Activated CD8-positive, alpha-beta memory T cell treated with anti-CD3 and anti-CD28 coated beads, Interleukin-2, amount 10 ng/mL, durations not matched to agents 7 days and 5 days (primary cell): Measurements from ENCODE around the gene SLC9A8. TPM values are rescaled to one million over a fixed set of nuclear protein-coding genes. Genes with fewer than 3 reads are reported as not detected.
"Not testable (repeated sequence)": the region's sequence is repeated elsewhere in the genome, so short reads cannot be mapped to it uniquely, and the experiment has no call there.

Experiments used
- ATAC-seq: fragments of 150-1000 bp; cut with Tn5 transposase; one replicate; pipeline ENCODE4 v1.10.0; 2021; ENCODE audit warnings: moderate library complexity
- CTCF ChIA-PET: fragments of 350-600 bp; sonication (Branson Sonifier 250); formaldehyde crosslinking; loops from one replicate; lab custom pipeline; 2021; ENCODE audit warnings: antibody characterized with exemption; lab: Charles Lee
- DNase-seq: peaks from one replicate; pipeline ENCODE4 v3.0.0-alpha.2; 2020
- H3K27ac Mint-ChIP-seq: one replicate; pipeline ENCODE4 v1.8.0; 2021; ENCODE audit warnings: mild to moderate bottlenecking, mixed read lengths
- H3K27me3 Mint-ChIP-seq: one replicate; pipeline ENCODE4 v1.8.0; 2021; ENCODE audit warnings: mixed read lengths
- H3K36me3 Mint-ChIP-seq: one replicate; pipeline ENCODE4 v1.8.0; 2021; ENCODE audit warnings: mild to moderate bottlenecking, mixed read lengths
- H3K4me1 Mint-ChIP-seq: one replicate; pipeline ENCODE4 v1.8.0; 2021; ENCODE audit warnings: mixed read lengths
- H3K4me3 Mint-ChIP-seq: one replicate; pipeline ENCODE4 v1.8.0; 2021; ENCODE audit warnings: mild to moderate bottlenecking, moderate library complexity, mixed read lengths
- H3K9me3 Mint-ChIP-seq: one replicate; pipeline ENCODE4 v1.8.0; 2022; ENCODE audit warnings: low read depth, mixed read lengths
- total RNA-seq, 2 experiments: library from RNA; stranded (reverse); gene quantifications; one replicate each; pipeline ENCODE4 v1.2.3, GENCODE V29; 2021

SLC9A8 gene
- total RNA-seq, 2 experiments from 2014 or later = 16.3 to 24.9 TPM

- DNase-seq = no peak
- ATAC-seq = no peak
- Mint-ChIP-seq H3K4me1 (peaks cover 8% of the 10 kb centered on the region), H3K27me3 (no peaks in the 10 kb centered on the region), H3K4me3 (no peak overlapping the region), H3K27ac (peak overlapping the region; percentile 26), H3K9me3 (no peaks in the 10 kb centered on the region), H3K36me3 (peaks cover 24% of the 10 kb centered on the region)
- CTCF ChIA-PET = no interaction called here
Observed at GRCh38 chr20:49851231-49851705, 38.6 kb downstream of the SLC9A8 start.

GRCh38 chr20:49851991-49852390 lies 39.4 kb downstream of the SLC9A8 start:
- Mint-ChIP-seq H3K9me3 (no peaks in the 10 kb centered on the region), H3K4me1 (peaks cover 8% of the 10 kb centered on the region), H3K27ac (no peak overlapping the region), H3K27me3 (no peaks in the 10 kb centered on the region), H3K4me3 (no peak overlapping the region), H3K36me3 (peaks cover 28% of the 10 kb centered on the region)
- CTCF ChIA-PET = no interaction called here
- ATAC-seq (no peak), DNase-seq (no peak)

DNA sequence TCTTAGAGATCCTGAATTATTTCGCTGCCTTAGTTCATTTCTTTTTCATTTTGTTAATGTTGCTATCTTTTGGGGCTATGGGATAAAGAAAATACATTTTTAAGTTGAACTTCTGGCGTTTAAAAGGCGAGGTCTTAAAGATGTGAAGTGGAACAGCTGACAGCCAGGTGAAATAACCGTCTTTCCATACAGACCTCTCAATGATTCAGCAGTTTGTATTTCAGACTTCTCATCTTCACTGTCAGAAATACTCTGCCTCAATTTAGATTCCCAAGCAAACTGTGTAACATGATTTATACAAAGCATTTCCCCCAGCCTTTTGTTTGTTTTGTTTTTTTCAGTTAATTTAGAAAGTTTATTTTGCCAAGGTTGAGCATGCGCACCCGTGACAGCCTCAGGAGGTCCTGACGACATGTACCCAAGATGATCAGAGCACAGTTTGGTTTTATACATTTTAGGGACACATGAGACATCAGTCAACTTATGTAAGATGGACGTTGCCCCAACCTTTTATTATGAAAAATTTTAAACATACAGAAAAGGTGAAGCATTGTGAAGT lies 40.0 kb downstream of the SLC9A8 start:
- Mint-ChIP-seq H3K27me3 (no peaks in the 10 kb centered on the region), H3K36me3 (peaks cover 28% of the 10 kb centered on the region), H3K4me3 (no peak overlapping the region), H3K27ac (no peak overlapping the region), H3K4me1 (peaks cover 8% of the 10 kb centered on the region), H3K9me3 (no peaks in the 10 kb centered on the region)
- ATAC-seq (no peak), DNase-seq (no peak)
- CTCF ChIA-PET = no interaction called here

GRCh38 chr20:49853640-49854039 lies 41.0 kb downstream of the SLC9A8 start:
- DNase-seq (no peak), ATAC-seq (no peak)
- H3K4me1 Mint-ChIP-seq = peaks cover 8% of the 10 kb centered on the region
- no peak overlapping the region for H3K27ac Mint-ChIP-seq
- H3K9me3 Mint-ChIP-seq = no peaks in the 10 kb centered on the region
- peaks cover 25% of the 10 kb centered on the region for H3K36me3 Mint-ChIP-seq
- CTCF ChIA-PET = no interaction called here
- H3K27me3 Mint-ChIP-seq = no peaks in the 10 kb centered on the region
- H3K4me3 Mint-ChIP-seq = no peak overlapping the region

DNA sequence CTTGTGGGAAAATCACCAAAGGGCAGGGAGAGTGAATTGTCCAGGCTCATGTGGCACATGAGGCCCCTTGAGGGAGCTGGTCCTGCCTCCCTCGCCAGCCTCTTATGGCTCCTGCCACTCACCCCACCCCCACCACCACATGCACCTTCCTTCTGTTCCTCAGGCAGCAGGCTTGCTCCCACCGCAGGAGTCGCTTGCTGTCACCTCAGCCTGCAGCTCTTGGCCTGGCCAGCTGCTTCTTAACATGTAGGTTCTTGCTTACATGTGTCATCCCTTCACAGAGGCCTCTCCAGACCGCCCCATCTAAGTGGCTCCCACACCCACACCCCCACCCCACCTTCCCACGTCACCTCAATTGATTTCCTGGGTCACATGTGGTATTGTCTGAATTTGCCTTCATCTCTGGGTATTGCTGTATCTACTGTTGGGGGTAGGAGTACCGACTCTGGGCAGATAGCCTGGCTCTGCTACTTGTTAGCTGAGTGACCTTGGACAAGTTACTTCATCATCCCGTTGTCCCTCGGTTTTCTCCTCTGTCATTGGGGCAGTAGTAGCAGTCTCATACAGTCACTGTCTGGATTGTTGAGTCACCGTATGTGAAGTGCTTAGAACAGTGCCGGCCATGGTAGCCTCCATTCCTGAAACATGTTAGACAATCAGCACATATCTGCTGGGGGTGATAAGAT lies 41.7 kb downstream of the SLC9A8 start:
- Mint-ChIP-seq H3K27ac (no peak overlapping the region), H3K9me3 (no peaks in the 10 kb centered on the region), H3K4me1 (peaks cover 8% of the 10 kb centered on the region), H3K4me3 (no peak overlapping the region), H3K27me3 (no peaks in the 10 kb centered on the region), H3K36me3 (peaks cover 20% of the 10 kb centered on the region)
- ATAC-seq = no peak
- no peak for DNase-seq
- CTCF ChIA-PET = no interaction called here

- CTCF ChIA-PET = interaction anchor here (1.3 kb wide), 1 partner anchor 122 kb away, joined by 3 read pairs; no protein-coding TSS in a partner anchor
- H3K9me3 Mint-ChIP-seq = no peaks in the 10 kb centered on the region
- peaks cover 10% of the 10 kb centered on the region for H3K4me1 Mint-ChIP-seq
- no peak for DNase-seq
- H3K27ac Mint-ChIP-seq = no peak overlapping the region
- peaks cover 21% of the 10 kb centered on the region for H3K36me3 Mint-ChIP-seq
- no peak overlapping the region for H3K4me3 Mint-ChIP-seq
- no peak for ATAC-seq
- no peaks in the 10 kb centered on the region for H3K27me3 Mint-ChIP-seq
Observed at GRCh38 chr20:49856904-49857303, 44.3 kb downstream of the SLC9A8 start.

GRCh38 chr20:49858076-49858585 lies 45.5 kb downstream of the SLC9A8 start:
- CTCF ChIA-PET = interaction anchor here (0.9 to 1.3 kb wide), 2 partner anchors 12 to 121 kb away, joined by 3 to 4 read pairs; no protein-coding TSS in a partner anchor

DNA sequence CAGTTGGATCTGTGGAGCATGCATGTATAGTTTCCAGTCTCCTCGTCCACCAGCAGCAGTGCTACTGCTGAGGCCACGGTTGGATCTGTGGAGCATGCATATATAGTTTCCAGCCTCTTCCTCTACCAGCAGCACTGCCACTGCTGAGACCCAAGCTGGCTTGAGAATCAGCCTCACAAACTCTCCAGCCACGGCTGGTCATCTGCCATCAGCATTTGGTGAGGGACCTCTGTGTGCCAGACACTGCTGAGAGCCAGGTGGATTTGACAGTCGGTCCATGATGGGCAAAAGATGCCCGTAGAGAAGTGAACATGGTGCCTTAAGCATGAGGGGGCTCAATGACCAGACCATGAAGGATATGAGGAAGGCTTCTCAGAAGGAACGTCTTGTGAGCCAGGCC lies 46.4 kb downstream of the SLC9A8 start:
- H3K36me3 Mint-ChIP-seq = peaks cover 25% of the 10 kb centered on the region

More at GRCh38 chr20:49858076-49858585, 45.5 kb downstream of the SLC9A8 start:
- peaks cover 25% of the 10 kb centered on the region for H3K36me3 Mint-ChIP-seq
- no peaks in the 10 kb centered on the region for H3K9me3 Mint-ChIP-seq
- no peak overlapping the region for H3K27ac Mint-ChIP-seq
- no peaks in the 10 kb centered on the region for H3K27me3 Mint-ChIP-seq
- no peak overlapping the region for H3K4me3 Mint-ChIP-seq
- no peak for DNase-seq
- H3K4me1 Mint-ChIP-seq = peaks cover 10% of the 10 kb centered on the region
- no peak for ATAC-seq

GRCh38 chr20:49859807-49860206 lies 47.2 kb downstream of the SLC9A8 start:
- no peak for ATAC-seq
- H3K9me3 Mint-ChIP-seq = no peaks in the 10 kb centered on the region
- CTCF ChIA-PET = interaction anchor here (0.9 to 1.2 kb wide), 2 partner anchors 14 to 42 kb away, joined by 4 read pairs; no protein-coding TSS in a partner anchor
- H3K27me3 Mint-ChIP-seq = no peaks in the 10 kb centered on the region
- H3K4me1 Mint-ChIP-seq = peaks cover 10% of the 10 kb centered on the region
- DNase-seq = no peak
- no peak overlapping the region for H3K4me3 Mint-ChIP-seq
- H3K27ac Mint-ChIP-seq = no peak overlapping the region
- peaks cover 27% of the 10 kb centered on the region for H3K36me3 Mint-ChIP-seq

More for the DNA sequence above, 46.4 kb downstream of the SLC9A8 start:
- no peak for DNase-seq
- ATAC-seq = no peak
- CTCF ChIA-PET = interaction anchor here (0.9 to 1.2 kb wide), 2 partner anchors 13 to 43 kb away, joined by 4 read pairs; no protein-coding TSS in a partner anchor
- Mint-ChIP-seq H3K27me3 (no peaks in the 10 kb centered on the region), H3K27ac (no peak overlapping the region), H3K4me1 (peaks cover 10% of the 10 kb centered on the region), H3K9me3 (no peaks in the 10 kb centered on the region), H3K4me3 (no peak overlapping the region)

DNA sequence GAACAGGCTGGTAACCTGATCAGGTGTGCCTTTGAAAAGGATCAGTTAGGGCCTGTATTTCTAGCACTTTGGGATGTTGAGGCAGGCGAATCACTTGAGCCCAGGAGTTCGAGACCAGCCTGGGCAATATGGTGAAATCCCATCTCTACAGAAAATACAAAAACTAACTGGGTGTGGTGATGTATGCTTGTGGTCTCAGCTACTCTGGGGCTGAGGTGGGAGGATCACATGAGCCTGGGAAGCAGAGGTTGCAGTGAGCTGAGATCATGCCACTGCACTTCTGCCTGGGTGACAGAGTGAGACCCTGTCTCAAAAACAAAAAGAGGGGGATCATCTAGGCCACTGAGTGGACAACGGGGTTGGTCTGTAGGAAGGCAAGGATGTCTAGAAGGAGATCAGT lies 48.6 kb downstream of the SLC9A8 start:
- CTCF ChIA-PET = interaction anchor here (0.6 to 1.0 kb wide), 3 partner anchors 16 to 446 kb away, joined by 3 read pairs; no protein-coding TSS in a partner anchor
- H3K4me3 Mint-ChIP-seq, H3K27me3 Mint-ChIP-seq, H3K9me3 Mint-ChIP-seq, ATAC-seq, H3K4me1 Mint-ChIP-seq, DNase-seq: not testable (repeated sequence)
- H3K36me3 Mint-ChIP-seq = peaks cover 29% of the 10 kb centered on the region
- H3K27ac Mint-ChIP-seq = peak overlapping the region; percentile 41

- Mint-ChIP-seq H3K9me3 (no peaks in the 10 kb centered on the region), H3K27me3 (no peaks in the 10 kb centered on the region), H3K4me3 (no peak overlapping the region), H3K27ac (no peak overlapping the region), H3K4me1 (peaks cover 10% of the 10 kb centered on the region), H3K36me3 (peaks cover 23% of the 10 kb centered on the region)
- ATAC-seq = no peak
- DNase-seq = no peak
- CTCF ChIA-PET = interaction anchor here (1.9 kb wide), 1 partner anchor 17 kb away, joined by 4 read pairs; no protein-coding TSS in a partner anchor
Observed at GRCh38 chr20:49862607-49863200, 50.1 kb downstream of the SLC9A8 start.

DNA sequence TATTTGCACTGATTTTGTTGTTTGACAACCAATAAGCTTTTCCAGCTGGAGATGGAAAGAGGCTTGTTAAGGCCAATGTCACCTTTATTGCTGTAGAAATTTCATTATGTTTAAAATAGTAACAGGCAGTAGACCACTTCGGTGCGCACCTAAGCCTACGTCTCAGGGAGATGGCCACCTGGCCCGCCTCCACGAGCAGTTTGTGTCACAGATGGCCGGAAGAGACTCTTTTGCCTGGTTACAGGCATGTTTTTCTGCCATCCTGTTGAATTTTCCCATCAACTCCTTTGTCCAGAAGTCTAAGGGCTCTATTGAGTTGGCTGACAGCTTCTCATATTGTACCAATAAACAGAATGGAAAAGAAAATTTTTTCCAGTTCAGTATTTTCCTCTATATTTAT lies 51.0 kb downstream of the SLC9A8 start:
- CTCF ChIA-PET = interaction anchor here (1.9 kb wide), 1 partner anchor 16 kb away, joined by 4 read pairs; no protein-coding TSS in a partner anchor
- H3K27ac Mint-ChIP-seq = no peak overlapping the region
- H3K36me3 Mint-ChIP-seq = peaks cover 21% of the 10 kb centered on the region
- ATAC-seq (no peak), DNase-seq (no peak)
- no peaks in the 10 kb centered on the region for H3K9me3 Mint-ChIP-seq
- no peaks in the 10 kb centered on the region for H3K27me3 Mint-ChIP-seq
- no peak overlapping the region for H3K4me3 Mint-ChIP-seq
- peaks cover 10% of the 10 kb centered on the region for H3K4me1 Mint-ChIP-seq

GRCh38 chr20:49865559-49865958 lies 52.9 kb downstream of the SLC9A8 start:
- H3K27me3 Mint-ChIP-seq = no peaks in the 10 kb centered on the region
- no peaks in the 10 kb centered on the region for H3K9me3 Mint-ChIP-seq
- no peak overlapping the region for H3K27ac Mint-ChIP-seq
- no peak overlapping the region for H3K4me3 Mint-ChIP-seq
- peaks cover 8% of the 10 kb centered on the region for H3K4me1 Mint-ChIP-seq
- CTCF ChIA-PET = no interaction called here
- DNase-seq = no peak
- H3K36me3 Mint-ChIP-seq = peaks cover 19% of the 10 kb centered on the region
- ATAC-seq = no peak
